NOMO-1 treated with DMSO at 0.1 percent for 48 hours (cell line): ENCODE results near the gene DNASE2.
A peak's percentile ranks its signal among the peaks of the same experiment; 100 is the strongest.
"Not testable (repeated sequence)": the region's sequence is repeated elsewhere in the genome, so short reads cannot be mapped to it uniquely, and the experiment has no call there.

Experiments
- DNase-seq: peaks from one replicate; lab custom pipeline; 2025; ENCODE audit not compliant: unreplicated experiment; lab: John Stamatoyannopoulos, UW

DNASE2 gene

GRCh38 chr19:12865746-12866415 lies 15.4 kb downstream of the DNASE2 start:
- no peak for DNase-seq

- DNase-seq: peak; percentile 31
These were observed 16.2 kb downstream of the DNASE2 start for GRCh38 chr19:12864721-12865715.

GRCh38 chr19:12864143-12864542 lies 17.1 kb downstream of the DNASE2 start:
- no peak for DNase-seq

GRCh38 chr19:12859546-12859945 lies 21.7 kb downstream of the DNASE2 start:
- no peak for DNase-seq

- DNase-seq: no peak
These were observed 23.0 kb downstream of the DNASE2 start for GRCh38 chr19:12858041-12858928.

GRCh38 chr19:12856653-12857052 lies 24.6 kb downstream of the DNASE2 start:
- DNase-seq: no peak

- peak; percentile 74 for DNase-seq
These were observed 33.8 kb downstream of the DNASE2 start for GRCh38 chr19:12847159-12848139.

GRCh38 chr19:12846613-12847012 lies 34.6 kb downstream of the DNASE2 start:
- not testable (repeated sequence) for DNase-seq

- DNase-seq: no peak
These were observed 37.1 kb downstream of the DNASE2 start for GRCh38 chr19:12843999-12844732.

- DNase-seq: no peak
These were observed 37.9 kb downstream of the DNASE2 start for GRCh38 chr19:12843328-12843727.

- no peak for DNase-seq
These were observed 38.7 kb downstream of the DNASE2 start for GRCh38 chr19:12842511-12842910.

- no peak for DNase-seq
These were observed 40.2 kb downstream of the DNASE2 start for GRCh38 chr19:12841094-12841493.

GRCh38 chr19:12840091-12841079 lies 40.9 kb downstream of the DNASE2 start:
- DNase-seq: peak; percentile 14

GRCh38 chr19:12838886-12839756 lies 42.1 kb downstream of the DNASE2 start:
- DNase-seq: no peak

GRCh38 chr19:12838182-12838885 lies 42.9 kb downstream of the DNASE2 start, which contains the start of gene MAST1:
MAST1 (plus strand) TSS chr19:12838515; CDS start chr19:12838573, 58 bp downstream.
- DNase-seq: peak; percentile 30

GRCh38 chr19:12837225-12837624 lies 44.0 kb downstream of the DNASE2 start:
- DNase-seq: no peak
